K562 (cell line): ENCODE measurements around the gene RAB39B. TPM values are rescaled to one million over a fixed set of nuclear protein-coding genes. Genes with fewer than 3 reads are reported as not detected.
"Not testable (repeated sequence)": the region's sequence is repeated elsewhere in the genome, so short reads cannot be mapped to it uniquely, and the experiment has no call there.

Experiments
- ATAC-seq: fragments of 200-7000 bp; cut with Tn5 transposase; 3 replicates; pipeline ENCODE4 v1.9.1; 2020; ENCODE audit warnings: moderate library complexity
- BruUV-seq: library from RNA; stranded (reverse); fragments of 400-500 nt; replicated peaks from 2 replicates; lab custom pipeline; 2021; lab: Mats Ljungman, UMichigan
- CTCF ChIA-PET: fragments of 300-600 bp; formaldehyde crosslinking; extraction: SDS; loops from one replicate; lab custom pipeline; 2021; ENCODE audit warnings: low intra/inter-chr PET ratio; lab: Yijun Ruan, JAX
- POLR2A ChIA-PET: fragments of 300-600, 350-650 bp; sonication (Branson Sonifier 250); formaldehyde crosslinking; extraction: SDS; loops from one replicate; lab custom pipeline; 2021; ENCODE audit warnings: antibody characterized with exemption, inconsistent platforms; lab: Yijun Ruan, JAX
- DNase-seq, 4 experiments: peaks; one replicate each; pipeline versions ENCODE4 v3.0.0 to v3.0.0-alpha.2; 2011 to 2018; ENCODE audit warnings: low spot score in 3 of 4, mixed read lengths in 3 of 4; ENCODE audit errors: extremely low read depth in 1 of 4
- FAIRE-seq: peaks from 2 replicates; lab custom pipeline; 2011; peaks lifted over from hg19 to GRCh38; lab: Jason Lieb, UNC
- H2AFZ ChIP-seq: 2 replicates; pipeline ENCODE4 v1.6.0; 2011; ENCODE audit warnings: low read depth, low read length, control low read depth, inconsistent platforms
- H3K27ac ChIP-seq: fragments of 200-600 bp; 3 replicates; pipeline ENCODE4 v1.8.0; 2011; ENCODE audit warnings: low read depth, mild to moderate bottlenecking, control low read depth, inconsistent platforms, low read length, moderate library complexity, mixed read lengths; ENCODE audit errors: extremely low read depth
- H3K27me3 ChIP-seq, 2 experiments: fragments of 300-600 bp in 1 of 2; 2 replicates in 1 of 2; 3 replicates in 1 of 2; pipeline versions ENCODE4 v1.6.0 to v1.8.0; 2011; ENCODE audit warnings: inconsistent platforms in 2 of 2, low read length in 2 of 2, mild to moderate bottlenecking in 1 of 2, mixed read lengths in 1 of 2, moderate library complexity in 1 of 2; ENCODE audit not compliant: control insufficient read depth in 2 of 2, insufficient read depth in 2 of 2
- H3K36me3 ChIP-seq: fragments of 300-600 bp; 3 replicates; pipeline ENCODE4 v1.8.0; 2011; ENCODE audit warnings: mild to moderate bottlenecking, low read length, inconsistent platforms; ENCODE audit not compliant: control insufficient read depth, insufficient read depth
- H3K4me1 ChIP-seq, 2 experiments: fragments of 200-600 bp in 1 of 2; replicated peaks in 1 of 2; 2 replicates in 1 of 2; 3 replicates in 1 of 2; pipeline versions ENCODE4 v1.5.1 to v1.8.0; 2011; ENCODE audit warnings: inconsistent platforms in 2 of 2, low read length in 2 of 2, mild to moderate bottlenecking in 1 of 2, mixed read lengths in 1 of 2, moderate library complexity in 1 of 2; ENCODE audit not compliant: control insufficient read depth in 2 of 2, insufficient read depth in 2 of 2
- H3K4me2 ChIP-seq: 2 replicates; pipeline ENCODE4 v1.6.1; 2011; ENCODE audit warnings: low read length, control low read depth, inconsistent platforms, mixed read lengths; ENCODE audit not compliant: insufficient read depth
- H3K4me3 ChIP-seq: fragments of 200-600 bp; sonication (generic), shearing (Covaris generic); 2 replicates; pipeline ENCODE4 v1.5.1; 2016; ENCODE audit warnings: control low read depth, inconsistent platforms
- H3K79me2 ChIP-seq: fragments of 200-600 bp; 3 replicates; pipeline ENCODE4 v1.8.0; 2011; ENCODE audit warnings: low read length, inconsistent platforms; ENCODE audit not compliant: control insufficient read depth, insufficient read depth
- H3K9ac ChIP-seq, 2 experiments: 2 replicates each; pipeline versions ENCODE4 v1.6.0 to v1.6.1; 2011; ENCODE audit warnings: low read depth in 2 of 2, low read length in 2 of 2, control low read depth in 1 of 2, inconsistent platforms in 1 of 2, mild to moderate bottlenecking in 1 of 2, mixed read lengths in 1 of 2; ENCODE audit not compliant: insufficient read depth in 1 of 2
- H3K9me1 ChIP-seq: one replicate; pipeline ENCODE4 v1.6.0; 2011; ENCODE audit warnings: inconsistent platforms, mild to moderate bottlenecking, low read length, moderate library complexity; ENCODE audit not compliant: control insufficient read depth, insufficient read depth
- H3K9me3 ChIP-seq: replicated peaks from 2 replicates; pipeline ENCODE4 v1.5.1; 2011; ENCODE audit warnings: low read depth, low read length, inconsistent platforms; ENCODE audit not compliant: control insufficient read depth, insufficient read depth
- H4K20me1 ChIP-seq: replicated peaks from 2 replicates; pipeline ENCODE4 v1.6.1; 2011; ENCODE audit warnings: low read length, inconsistent platforms, mixed read lengths; ENCODE audit not compliant: control insufficient read depth, insufficient read depth
- CEBPB ChIP-seq: fragments of 450-650 bp; IDR thresholded peaks from 2 replicates; pipeline ENCODE4 v1.6.1; 2016; ENCODE audit warnings: missing genetic modification characterization, missing compliant biosample characterization
- IFI16 ChIP-seq: fragments of 250-450 bp; sonication (Bioruptor Pico); IDR thresholded peaks from 2 replicates; pipeline ENCODE4 v2.1.2; 2022; ENCODE audit warnings: mild to moderate bottlenecking, inconsistent platforms
- PHF20 ChIP-seq: fragments of 450-650 bp; IDR thresholded peaks from 2 replicates; pipeline ENCODE4 v1.6.1; 2018; ENCODE audit not compliant: partially characterized antibody
- PTRF ChIP-seq: fragments of 450-650 bp; IDR thresholded peaks from 2 replicates; pipeline ENCODE4 v1.6.1; 2016; ENCODE audit warnings: mild to moderate bottlenecking, missing genetic modification characterization, missing compliant biosample characterization
- ZNF644 ChIP-seq: fragments of 200-800 bp; sonication (Bioruptor generic); IDR thresholded peaks from 2 replicates; pipeline ENCODE4 v1.6.1; 2016; ENCODE audit warnings: low read depth, missing genetic modification characterization, missing compliant biosample characterization
- WGBS: fragments of 100-300 bp; shearing (Covaris generic); methylation state at CpG from one replicate; pipeline ENCODE4 v1.1.6; 2016; ENCODE audit warnings: low coverage, mixed read lengths; ENCODE audit not compliant: insufficient coverage; ENCODE audit errors: missing lambda C conversion rate; 5-methylcytosine and 5-hydroxymethylcytosine counted together
- in situ Hi-C: fragments of 300-500 bp; cut with MboI; formaldehyde crosslinking; loops from 4 replicates; pipeline ENCODE4 v1.15.0; 2018; ENCODE audit warnings: inconsistent platforms, mixed read lengths
- intact Hi-C: fragments of 100-400 bp; cut with micrococcal nuclease; formaldehyde crosslinking; loops from 2 replicates; pipeline ENCODE4 v1.14.2; 2022
- polyA plus RNA-seq, 8 experiments: library from polyadenylated mRNA; depleted of rRNA in 4 of 8; stranded (reverse) in 5 of 8; unstranded in 3 of 8; fragments of >200 nt; fragmentation: Nextera tagmentation in 2 of 8; fragmentation: Illumina TruSeq in 1 of 8; extraction: Ambion mirVana in 2 of 8; extraction: Trizol in 1 of 8; gene quantifications; 2 replicates each; pipeline versions ENCODE4 v1.2.1 to v1.2.3, GENCODE V29; 2011 to 2014; ENCODE audit warnings: inconsistent platforms in 1 of 8, missing spikeins in 1 of 8
- total RNA-seq, 7 experiments: library from RNA; depleted of rRNA in 6 of 7; stranded (reverse); fragments of >200 nt in 6 of 7; fragmentation: Illumina TruSeq in 2 of 7; extraction: Trizol in 2 of 7; gene quantifications; 2 replicates each; pipeline versions ENCODE4 v1.2.1 to v1.2.3, GENCODE V29; 2011 to 2021; ENCODE audit warnings: low replicate concordance in 1 of 7

Gene RAB39B
- total and polyA plus RNA-seq, 9 of the 15 experiments (the other 6 are each of a cell fraction or from before 2014, with no cell fraction given): 0.04 to 0.07 (median 0.04) TPM; not detected in 6

GRCh38 chrX:155225774-155226173 lies 38.5 kb downstream of the RAB39B start:
- Histone ChIP-seq H3K36me3 (peaks cover 79% of the 10 kb centered on the region), H3K4me1 (no peaks in the 10 kb centered on the region), H3K27me3 (no peaks in the 10 kb centered on the region), H3K9ac (no peak overlapping the region), H3K9me3 (no peaks in the 10 kb centered on the region), H3K4me3 (no peak overlapping the region), H3K27ac (no peak overlapping the region), H4K20me1 (no peaks in the 10 kb centered on the region), H3K9me1 (no peaks in the 10 kb centered on the region), H2AFZ (no peak overlapping the region), H3K79me2 (peaks cover 44% of the 10 kb centered on the region), H3K4me2 (no peak overlapping the region)
- CTCF ChIA-PET: interaction anchor here (0.7 kb wide), 1 partner anchor 297 kb away, joined by 3 read pairs; no protein-coding TSS in a partner anchor
- 96% methylated on average over 3 of the region's 3 CpGs for WGBS
- in situ Hi-C loops: no loop called here
- no TSS peak for BruUV-seq
- intact Hi-C loops: no loop called here
- TF ChIP-seq ZNF644: no peak
- TF ChIP-seq PTRF: no peak
- TF ChIP-seq PHF20: no peak
- TF ChIP-seq CEBPB (tag): 0 out of 2 replicates have a peak, but pooled peaks have one; percentile 9
- no peak for TF ChIP-seq IFI16
- no peak for ATAC-seq
- POLR2A ChIA-PET: interaction anchor here (0.6 to 1.7 kb wide), 5 partner anchors 9 to 219 kb away, joined by 3 to 7 read pairs (median 3); partner anchors contain the start of gene VBP1
- FAIRE-seq: no peak
- DNase-seq: no peak

GRCh38 chrX:155223746-155224145 lies 40.5 kb downstream of the RAB39B start:
- H2AFZ ChIP-seq, H4K20me1 ChIP-seq, H3K4me1 ChIP-seq, CTCF ChIA-PET, H3K4me2 ChIP-seq, H3K9ac ChIP-seq, FAIRE-seq, H3K9me3 ChIP-seq, ATAC-seq, H3K9me1 ChIP-seq, BruUV-seq, DNase-seq, in situ Hi-C loops, H3K4me3 ChIP-seq, H3K27ac ChIP-seq, H3K27me3 ChIP-seq, POLR2A ChIA-PET, intact Hi-C loops: not testable (repeated sequence)
- no CpG with 5 or more reads among the region's 30 CpGs for WGBS
- H3K36me3 ChIP-seq: peaks cover 71% of the 10 kb centered on the region
- H3K79me2 ChIP-seq: peaks cover 64% of the 10 kb centered on the region
